GM12878 (cell line): ENCODE measurements around the gene NT5C3A. TPM values are rescaled to one million over a fixed set of nuclear protein-coding genes. Genes with fewer than 3 reads are reported as not detected.

Experiments used
- ATAC-seq: fragments of 200-7000 bp; cut with Tn5 transposase; 3 replicates; pipeline ENCODE4 v1.9.1; 2020; ENCODE audit warnings: mild to moderate bottlenecking, moderate library complexity
- BruUV-seq: library from RNA; stranded (reverse); fragments of 400-500 nt; replicated peaks from 2 replicates; lab custom pipeline; 2021; lab: Mats Ljungman, UMichigan
- CTCF ChIA-PET: fragments of 300-600 bp; sonication (Branson Sonifier 250); formaldehyde crosslinking; extraction: SDS; loops from one replicate; lab custom pipeline; 2021; ENCODE audit warnings: inconsistent platforms; lab: Yijun Ruan, JAX
- POLR2A ChIA-PET: fragments of 350-600 bp; formaldehyde crosslinking; extraction: SDS; loops from one replicate; lab custom pipeline; 2021; ENCODE audit warnings: inconsistent platforms; lab: Charles Lee
- RAD21 ChIA-PET: fragments of 300-600 bp; sonication (Branson Sonifier 250); formaldehyde crosslinking; loops from one replicate; lab custom pipeline; 2023; ENCODE audit warnings: antibody characterized with exemption; ENCODE audit not compliant: unreplicated experiment; lab: Charles Lee
- SMC1A ChIA-PET: fragments of 300-600 bp; sonication (Branson Sonifier 250); formaldehyde crosslinking; loops from one replicate; lab custom pipeline; 2023; ENCODE audit not compliant: unreplicated experiment, uncharacterized antibody; lab: Charles Lee
- DNase-seq: peaks from one replicate; pipeline ENCODE4 v3.0.0-alpha.2; 2011; ENCODE audit warnings: low read depth, low spot score
- FAIRE-seq: peaks from 3 replicates; lab custom pipeline; 2011; peaks lifted over from hg19 to GRCh38; lab: Jason Lieb, UNC
- H2AFZ ChIP-seq: 2 replicates; pipeline ENCODE4 v1.6.0; 2011; ENCODE audit warnings: low read depth, low read length, control low read depth; ENCODE audit not compliant: control insufficient read depth
- H3K27ac ChIP-seq: 2 replicates; pipeline ENCODE4 v1.5.1; 2011; ENCODE audit warnings: control low read depth; ENCODE audit not compliant: control insufficient read depth, insufficient read depth
- H3K27me3 ChIP-seq, 2 experiments: replicated peaks in 1 of 2; 2 replicates each; pipeline versions ENCODE4 v1.6.0 to v1.6.1; 2011; ENCODE audit warnings: low read length in 1 of 2; ENCODE audit not compliant: control insufficient read depth in 2 of 2, insufficient read depth in 2 of 2
- H3K36me3 ChIP-seq, 2 experiments: 2 replicates each; pipeline ENCODE4 v1.5.1; 2011; ENCODE audit warnings: low read length in 1 of 2; ENCODE audit not compliant: control insufficient read depth in 2 of 2, insufficient read depth in 2 of 2
- H3K4me1 ChIP-seq: 2 replicates; pipeline ENCODE4 v1.6.1; 2011; ENCODE audit warnings: mild to moderate bottlenecking, low read length, moderate library complexity, mixed read lengths; ENCODE audit not compliant: control insufficient read depth, insufficient read depth
- H3K4me2 ChIP-seq: 2 replicates; pipeline ENCODE4 v1.6.0; 2011; ENCODE audit warnings: control low read depth; ENCODE audit not compliant: control insufficient read depth, insufficient read depth
- H3K4me3 ChIP-seq: fragments of 200-600 bp; sonication (generic); 2 replicates; pipeline ENCODE4 v1.5.1; 2016
- H3K79me2 ChIP-seq: 2 replicates; pipeline ENCODE4 v1.6.0; 2011; ENCODE audit warnings: low read length; ENCODE audit not compliant: control insufficient read depth, insufficient read depth
- H3K9ac ChIP-seq: 2 replicates; pipeline ENCODE4 v1.8.0; 2011; ENCODE audit warnings: low read length, control low read depth, mixed read lengths; ENCODE audit not compliant: control insufficient read depth, insufficient read depth
- H3K9me3 ChIP-seq: replicated peaks from 3 replicates; pipeline ENCODE4 v1.5.1; 2011; ENCODE audit warnings: mild to moderate bottlenecking, low read length; ENCODE audit not compliant: control insufficient read depth, insufficient read depth
- H4K20me1 ChIP-seq: 2 replicates; pipeline ENCODE4 v1.6.0; 2011; ENCODE audit not compliant: control insufficient read depth, insufficient read depth
- CHD4 ChIP-seq: fragments of 200-600 bp; sonication (generic); IDR thresholded peaks from 2 replicates; pipeline ENCODE4 v1.6.1; 2016; ENCODE audit warnings: mild to moderate bottlenecking
- JUNB ChIP-seq: IDR thresholded peaks from 2 replicates; pipeline ENCODE4 v1.6.1; 2016; ENCODE audit warnings: antibody characterized with exemption, mild to moderate bottlenecking
- NFYB ChIP-seq: IDR thresholded peaks from 2 replicates; pipeline ENCODE4 v1.6.1; 2011; ENCODE audit warnings: low read depth, mild to moderate bottlenecking, low read length, improper control_type of control experiment, moderate library complexity; ENCODE audit not compliant: insufficient read depth
- NR2C1 ChIP-seq: fragments of 450-650 bp; IDR thresholded peaks from 2 replicates; pipeline ENCODE4 v1.6.1; 2017; ENCODE audit warnings: antibody characterized with exemption, mild to moderate bottlenecking, moderate library complexity
- RUNX3 ChIP-seq: IDR thresholded peaks from 2 replicates; pipeline ENCODE4 v1.6.1; 2012; ENCODE audit warnings: low read length, inconsistent platforms
- SMC3 ChIP-seq: IDR thresholded peaks from 2 replicates; pipeline ENCODE4 v1.6.1; 2011; ENCODE audit warnings: low read length, improper control_type of control experiment, borderline replicate concordance
- TCF7 ChIP-seq: IDR thresholded peaks from 2 replicates; pipeline ENCODE4 v1.6.1; 2014; ENCODE audit warnings: antibody characterized with exemption, borderline replicate concordance
- WGBS: methylation state at CpG from one replicate; pipeline ENCODE4 v1.1.6; 2016; ENCODE audit warnings: low lambda C conversion rate; ENCODE audit not compliant: insufficient replicate concordance, insufficient coverage; ENCODE audit errors: missing lambda C conversion rate; 5-methylcytosine and 5-hydroxymethylcytosine counted together
- in situ Hi-C: fragments of 300-500 bp; cut with MboI; formaldehyde crosslinking; loops from 9 replicates; pipeline ENCODE4 v1.14.3; 2018; ENCODE audit warnings: mixed read lengths
- intact Hi-C: fragments of 100-400 bp; cut with micrococcal nuclease; formaldehyde crosslinking; loops from one replicate; pipeline ENCODE4 v1.14.2; 2022; ENCODE audit not compliant: unreplicated experiment
- polyA plus RNA-seq, 11 experiments: library from polyadenylated mRNA; depleted of rRNA in 4 of 11; unstranded in 6 of 11; stranded (reverse) in 5 of 11; fragments of >200 nt; fragmentation: Nextera tagmentation in 4 of 11; fragmentation: Illumina TruSeq in 1 of 11; extraction: Ambion mirVana in 4 of 11; extraction: Trizol in 1 of 11; gene quantifications; 1 replicate in 1 of 11; 2 replicates in 10 of 11; pipeline versions ENCODE4 v1.2.1 to v1.2.3, GENCODE V29; 2011 to 2016; ENCODE audit warnings: inconsistent platforms in 2 of 11, missing spikeins in 2 of 11, low read depth in 1 of 11
- total RNA-seq, 4 experiments: library from RNA; depleted of rRNA in 3 of 4; stranded (reverse); fragments of >200 nt in 3 of 4; fragmentation: Illumina TruSeq in 1 of 4; extraction: Trizol in 1 of 4; gene quantifications; 2 replicates each; pipeline versions ENCODE4 v1.2.1 to v1.2.3, GENCODE V29; 2013 to 2021
- TF ChIP-seq, protein P1 (sequence below): fragments of 150-350 bp; IDR thresholded peaks from 2 replicates; pipeline ENCODE4 v1.6.1; 2016; ENCODE audit warnings: low read depth, low read length
- TF ChIP-seq, protein P2 (sequence below): fragments of 450-650 bp; IDR thresholded peaks from 2 replicates; pipeline ENCODE4 v1.6.1; 2016; ENCODE audit warnings: mild to moderate bottlenecking

The NT5C3A gene
- total and polyA plus RNA-seq, 10 of the 15 experiments (the other 5 are each of a cell fraction or from before 2014, with no cell fraction given), result 53.0 to 111 (median 71.4) TPM

DNA sequence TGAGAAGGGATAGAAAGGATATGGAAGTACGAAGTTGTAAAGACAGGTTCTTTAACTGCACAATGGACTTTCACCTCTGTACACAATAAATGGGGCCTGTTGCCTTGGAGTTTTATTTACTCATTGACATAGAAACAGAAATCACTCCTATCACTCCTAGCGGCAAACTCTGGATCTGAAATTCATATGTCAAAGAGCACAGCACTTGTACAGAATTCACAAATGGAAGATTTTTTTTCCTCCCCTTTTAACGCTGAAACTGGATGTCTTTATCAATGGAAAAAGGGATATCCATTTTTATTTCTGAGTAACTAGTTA, 18.2 kb downstream of the NT5C3A start:
- no peak overlapping the region for H2AFZ ChIP-seq
- intact Hi-C loops, result no loop called here
- DNase-seq (no peak), ATAC-seq (no peak), FAIRE-seq (no peak)
- no peak overlapping the region for H3K27ac ChIP-seq
- no peak overlapping the region for H3K4me3 ChIP-seq
- H3K9ac ChIP-seq, result no peak overlapping the region
- H3K27me3 ChIP-seq, result no peaks in the 10 kb centered on the region
- ChIA-PET RAD21 (interaction anchor here (0.7 to 1.4 kb wide), 2 partner anchors 18 to 198 kb away, joined by 3 to 4 read pairs; partner anchors contain the start of gene NT5C3A), POLR2A (interaction anchor here (0.7 to 1.7 kb wide), 2 partner anchors 9 to 19 kb away, joined by 3 to 6 read pairs; partner anchors contain the start of gene NT5C3A), SMC1A (interaction anchor here (1.0 to 1.7 kb wide), 3 partner anchors 9 to 63 kb away, joined by 4 to 6 read pairs (median 6); no protein-coding TSS in a partner anchor), CTCF (interaction anchor here (0.9 to 1.8 kb wide), 4 partner anchors 10 to 65 kb away, joined by 3 to 7 read pairs (median 4); partner anchors contain the start of genes NT5C3A and RP9)
- no peaks in the 10 kb centered on the region for H4K20me1 ChIP-seq
- WGBS, result 55% methylated on average over 3 of the region's 3 CpGs
- H3K9me3 ChIP-seq, result peaks cover 4% of the 10 kb centered on the region; the same call in 2 of the 3 replicates
- TF ChIP-seq NFYB (no peak), JUNB (0 out of 2 replicates have a peak, but pooled peaks have one; percentile 2), TCF7 (0 out of 2 replicates have a peak, but pooled peaks have one; percentile 6)
- peaks cover 91% of the 10 kb centered on the region for H3K79me2 ChIP-seq
- peaks cover 5% of the 10 kb centered on the region; the same call in 1 of the 2 replicates for H3K4me1 ChIP-seq
- BruUV-seq, result no TSS peak
- no peaks in the 10 kb centered on the region; a peak in 2 of 4 replicates for H3K36me3 ChIP-seq
- no peak overlapping the region for H3K4me2 ChIP-seq
- in situ Hi-C loops, result no loop called here

DNA sequence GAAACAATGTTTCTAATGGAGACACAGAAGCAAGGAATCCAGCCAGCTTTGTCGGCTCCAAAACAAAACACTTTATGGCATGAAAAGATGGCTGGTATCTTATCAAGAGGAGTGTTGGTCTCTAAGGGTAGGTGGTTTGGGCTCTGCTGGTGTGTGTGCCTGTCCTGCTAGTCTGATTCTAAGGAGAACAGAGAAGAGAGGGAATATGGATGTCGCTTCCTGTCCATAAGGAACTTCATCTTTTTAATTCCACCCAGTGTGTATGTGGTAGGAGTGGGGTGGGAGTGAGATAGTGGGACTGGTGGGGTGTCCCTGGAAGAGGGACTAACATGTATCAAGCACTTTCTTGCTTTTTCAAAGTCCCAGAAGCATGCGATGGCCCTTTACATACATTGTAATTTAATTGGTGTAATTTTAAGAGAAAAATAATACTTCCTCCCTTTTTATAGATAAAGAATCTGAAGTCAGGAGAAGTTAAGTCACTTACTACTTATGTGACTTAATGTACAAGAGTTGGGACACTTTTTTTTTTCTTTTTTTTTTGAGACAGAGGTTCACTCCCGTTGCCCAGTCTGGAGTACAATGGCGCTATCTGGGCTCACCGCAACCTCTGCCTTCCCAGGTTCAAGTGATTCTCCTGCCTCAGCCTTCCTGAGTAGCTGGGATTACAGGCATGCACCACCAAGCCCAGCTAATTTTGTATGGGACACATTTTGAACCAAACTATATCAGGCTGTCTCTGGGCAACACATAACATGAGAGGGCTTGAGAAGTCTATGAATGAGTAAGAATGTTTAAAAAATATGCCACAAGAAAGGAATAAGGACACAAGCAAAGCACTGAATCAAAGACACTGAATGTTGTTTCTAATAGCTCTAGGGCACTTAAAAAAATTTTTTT, 18.8 kb downstream of the NT5C3A start:
- intact Hi-C loops, result no loop called here
- FAIRE-seq, result no peak
- 0 out of 3 replicates have a peak, but pooled peaks have one; percentile 4 for ATAC-seq
- no peak for TF ChIP-seq NR2C1
- peak; percentile 43; the same call in 1 of the 2 replicates for TF ChIP-seq JUNB
- peak; percentile 53 for TF ChIP-seq RUNX3
- TF ChIP-seq, protein P1, sequence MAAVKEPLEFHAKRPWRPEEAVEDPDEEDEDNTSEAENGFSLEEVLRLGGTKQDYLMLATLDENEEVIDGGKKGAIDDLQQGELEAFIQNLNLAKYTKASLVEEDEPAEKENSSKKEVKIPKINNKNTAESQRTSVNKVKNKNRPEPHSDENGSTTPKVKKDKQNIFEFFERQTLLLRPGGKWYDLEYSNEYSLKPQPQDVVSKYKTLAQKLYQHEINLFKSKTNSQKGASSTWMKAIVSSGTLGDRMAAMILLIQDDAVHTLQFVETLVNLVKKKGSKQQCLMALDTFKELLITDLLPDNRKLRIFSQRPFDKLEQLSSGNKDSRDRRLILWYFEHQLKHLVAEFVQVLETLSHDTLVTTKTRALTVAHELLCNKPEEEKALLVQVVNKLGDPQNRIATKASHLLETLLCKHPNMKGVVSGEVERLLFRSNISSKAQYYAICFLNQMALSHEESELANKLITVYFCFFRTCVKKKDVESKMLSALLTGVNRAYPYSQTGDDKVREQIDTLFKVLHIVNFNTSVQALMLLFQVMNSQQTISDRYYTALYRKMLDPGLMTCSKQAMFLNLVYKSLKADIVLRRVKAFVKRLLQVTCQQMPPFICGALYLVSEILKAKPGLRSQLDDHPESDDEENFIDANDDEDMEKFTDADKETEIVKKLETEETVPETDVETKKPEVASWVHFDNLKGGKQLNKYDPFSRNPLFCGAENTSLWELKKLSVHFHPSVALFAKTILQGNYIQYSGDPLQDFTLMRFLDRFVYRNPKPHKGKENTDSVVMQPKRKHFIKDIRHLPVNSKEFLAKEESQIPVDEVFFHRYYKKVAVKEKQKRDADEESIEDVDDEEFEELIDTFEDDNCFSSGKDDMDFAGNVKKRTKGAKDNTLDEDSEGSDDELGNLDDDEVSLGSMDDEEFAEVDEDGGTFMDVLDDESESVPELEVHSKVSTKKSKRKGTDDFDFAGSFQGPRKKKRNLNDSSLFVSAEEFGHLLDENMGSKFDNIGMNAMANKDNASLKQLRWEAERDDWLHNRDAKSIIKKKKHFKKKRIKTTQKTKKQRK, result no peak
- TF ChIP-seq SMC3, result no peak
- TF ChIP-seq, protein P2, sequence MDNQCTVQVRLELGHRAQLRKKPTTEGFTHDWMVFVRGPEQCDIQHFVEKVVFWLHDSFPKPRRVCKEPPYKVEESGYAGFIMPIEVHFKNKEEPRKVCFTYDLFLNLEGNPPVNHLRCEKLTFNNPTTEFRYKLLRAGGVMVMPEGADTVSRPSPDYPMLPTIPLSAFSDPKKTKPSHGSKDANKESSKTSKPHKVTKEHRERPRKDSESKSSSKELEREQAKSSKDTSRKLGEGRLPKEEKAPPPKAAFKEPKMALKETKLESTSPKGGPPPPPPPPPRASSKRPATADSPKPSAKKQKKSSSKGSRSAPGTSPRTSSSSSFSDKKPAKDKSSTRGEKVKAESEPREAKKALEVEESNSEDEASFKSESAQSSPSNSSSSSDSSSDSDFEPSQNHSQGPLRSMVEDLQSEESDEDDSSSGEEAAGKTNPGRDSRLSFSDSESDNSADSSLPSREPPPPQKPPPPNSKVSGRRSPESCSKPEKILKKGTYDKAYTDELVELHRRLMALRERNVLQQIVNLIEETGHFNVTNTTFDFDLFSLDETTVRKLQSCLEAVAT, result no peak
- TF ChIP-seq CHD4, result no peak

More for the DNA sequence above, 18.8 kb downstream of the NT5C3A start:
- 85% methylated on average over 6 of the region's 6 CpGs for WGBS
- RAD21 ChIA-PET, result interaction anchor here (0.9 to 1.4 kb wide), 2 partner anchors 10 to 197 kb away, joined by 3 to 4 read pairs; no protein-coding TSS in a partner anchor
- Histone ChIP-seq H3K4me3 (no peak overlapping the region), H3K36me3 (no peaks in the 10 kb centered on the region; a peak in 2 of 4 replicates), H3K27me3 (no peaks in the 10 kb centered on the region), H3K4me2 (no peak overlapping the region), H3K4me1 (peaks cover 5% of the 10 kb centered on the region; the same call in 1 of the 2 replicates), H3K9ac (no peak overlapping the region), H3K79me2 (peaks cover 91% of the 10 kb centered on the region), H3K9me3 (peaks cover 4% of the 10 kb centered on the region; the same call in 2 of the 3 replicates), H2AFZ (no peak overlapping the region), H4K20me1 (no peaks in the 10 kb centered on the region), H3K27ac (no peak overlapping the region)
- BruUV-seq, result no TSS peak
- CTCF ChIA-PET, result interaction anchor here (0.9 to 4.9 kb wide), 5 partner anchors 9 to 65 kb away, joined by 3 to 33 read pairs (median 4); partner anchors contain the start of genes NT5C3A and RP9
- SMC1A ChIA-PET, result interaction anchor here (1.0 to 1.7 kb wide), 6 partner anchors 10 to 155 kb away, joined by 3 to 6 read pairs (median 4); no protein-coding TSS in a partner anchor
- no peak for DNase-seq
- in situ Hi-C loops, result no loop called here
- POLR2A ChIA-PET, result interaction anchor here (1.7 kb wide), 1 partner anchor 19 kb away, joined by 6 read pairs; the partner anchor contains the start of gene NT5C3A
